ENCODE measurements around the gene PPCS. TPM values are rescaled to one million over a fixed set of nuclear protein-coding genes. Genes with fewer than 3 reads are reported as not detected.

The PPCS gene
- total and polyA plus RNA-seq, 9 of the 15 experiments (the other 6 are each of a cell fraction or from before 2014, with no cell fraction given), result 7.9 to 34.6 (median 14.8) TPM

- no peak for TF ChIP-seq ZNF12 (CRISPR knock-in tag; IDR thresholded peaks at IDR 0.05)
- TF ChIP-seq E2F3 (CRISPR knock-in tag; IDR thresholded peaks at IDR 0.05), result no peak
- no peak for TF ChIP-seq ZNF41 (CRISPR knock-in tag; conservative IDR thresholded peaks at IDR 0.05)
- TF ChIP-seq ZNF280B (CRISPR knock-in tag; IDR thresholded peaks at IDR 0.05), result no peak
- TF ChIP-seq TCF7 (IDR thresholded peaks at IDR 0.05; ENCODE audit: borderline replicate concordance), result no peak
These were observed 32.7 kb upstream of the PPCS start (continued) for GRCh38 chr1:42423681-42424080.

- H3K79me2 ChIP-seq (ENCODE audit: control insufficient read depth, insufficient read depth, low read length), result no peaks in the 10 kb centered on the region
- no peak overlapping the region for H3K4me3 ChIP-seq
- POLR2A ChIA-PET, result interaction anchor here (1.1 kb wide), 1 partner anchor 16 kb away, joined by 3 read pairs; no protein-coding TSS in a partner anchor
- WGBS (ENCODE audit: insufficient coverage, low coverage, missing lambda C conversion rate), result 4% methylated on average over 4 of the region's 4 CpGs
- no peak for ATAC-seq
- TF ChIP-seq HDAC2 (IDR thresholded peaks at IDR 0.05), result no peak
- TF ChIP-seq TRIM28 (IDR thresholded peaks at IDR 0.05), result no peak
- no peak for TF ChIP-seq PHTF2 (CRISPR knock-in tag; IDR thresholded peaks at IDR 0.05)
- no peak for TF ChIP-seq ZEB2 (IDR thresholded peaks at IDR 0.05)
- no peak for TF ChIP-seq CREB5 (CRISPR knock-in tag; IDR thresholded peaks at IDR 0.05)
- no peak for TF ChIP-seq ZBTB12 (CRISPR knock-in tag; IDR thresholded peaks at IDR 0.05)
- no peak for TF ChIP-seq MYC (IDR thresholded peaks at IDR 0.05; ENCODE audit: low read depth, low read length)
- no peak for TF ChIP-seq MYC (CRISPR knock-in tag; IDR thresholded peaks at IDR 0.05; ENCODE audit: borderline replicate concordance, low read depth)
- TF ChIP-seq EZH2 (IDR thresholded peaks at IDR 0.05; ENCODE audit: borderline replicate concordance, low read depth, low read length), result no peak
- no peak for TF ChIP-seq PYGO2 (tag; IDR thresholded peaks at IDR 0.05)
- TF ChIP-seq SIRT6 (IDR thresholded peaks at IDR 0.05; ENCODE audit: low read depth, low read length), result no peak
- TF ChIP-seq ZNF764 (CRISPR knock-in tag; IDR thresholded peaks at IDR 0.05; ENCODE audit: low read depth), result no peak
- no peak for TF ChIP-seq ZC3H11A (IDR thresholded peaks at IDR 0.05; ENCODE audit: low read depth, low read length)
- H3K27me3 ChIP-seq (ENCODE audit: control insufficient read depth in 2 of 2, insufficient read depth in 2 of 2, low read length in 2 of 2), result peaks cover 36 to 37% of the 10 kb centered on the region in 2 experiments
- H3K4me2 ChIP-seq (ENCODE audit: insufficient read depth, low read length), result no peak overlapping the region
- H3K9me1 ChIP-seq (ENCODE audit: control insufficient read depth, insufficient read depth, low read length), result no peaks in the 10 kb centered on the region
- intact Hi-C loops (cut with micrococcal nuclease) (no loop called here), in situ Hi-C loops (cut with MboI) (no loop called here)
- H3K9me3 ChIP-seq (replicated peaks; ENCODE audit: control insufficient read depth, insufficient read depth, low read depth, low read length), result no peaks in the 10 kb centered on the region
- CTCF ChIA-PET (ENCODE audit: low intra/inter-chr PET ratio), result no interaction called here
- no peak overlapping the region for H3K9ac ChIP-seq (ENCODE audit: insufficient read depth in 1 of 2, low read depth in 2 of 2, low read length in 2 of 2)
- FAIRE-seq, result no peak
- H3K4me1 ChIP-seq (replicated peaks in 1 of 2; ENCODE audit: control insufficient read depth in 2 of 2, insufficient read depth in 2 of 2, low read length in 2 of 2), result no peaks in the 10 kb centered on the region; a peak in 1 of 5 replicates
- DNase-seq (ENCODE audit: extremely low read depth in 1 of 4, low spot score in 3 of 4), result no peak
- no peaks in the 10 kb centered on the region for H4K20me1 ChIP-seq (replicated peaks; ENCODE audit: control insufficient read depth, insufficient read depth, low read length)
- H2AFZ ChIP-seq (ENCODE audit: low read depth, low read length), result no peak overlapping the region
- H3K36me3 ChIP-seq (ENCODE audit: control insufficient read depth, insufficient read depth, low read length), result no peaks in the 10 kb centered on the region
- BruUV-seq (replicated peaks), result no TSS peak
- H3K27ac ChIP-seq (ENCODE audit: extremely low read depth, low read depth, low read length), result no peak overlapping the region
These were observed 32.1 kb upstream of the PPCS start for GRCh38 chr1:42424201-42424600.

All from K562 (cell line).